Measurements from ENCODE around the gene SMIM38. TPM values are rescaled to one million over a fixed set of nuclear protein-coding genes. Genes with fewer than 3 reads are reported as not detected.
A peak's percentile ranks its signal among the peaks of the same experiment; 100 is the strongest.

The SMIM38 gene
- total and polyA plus RNA-seq, 9 of the 15 experiments (the other 6 are each of a cell fraction or from before 2014, with no cell fraction given) = 0.07 to 1.2 (median 0.21) TPM; not detected in 2

DNA sequence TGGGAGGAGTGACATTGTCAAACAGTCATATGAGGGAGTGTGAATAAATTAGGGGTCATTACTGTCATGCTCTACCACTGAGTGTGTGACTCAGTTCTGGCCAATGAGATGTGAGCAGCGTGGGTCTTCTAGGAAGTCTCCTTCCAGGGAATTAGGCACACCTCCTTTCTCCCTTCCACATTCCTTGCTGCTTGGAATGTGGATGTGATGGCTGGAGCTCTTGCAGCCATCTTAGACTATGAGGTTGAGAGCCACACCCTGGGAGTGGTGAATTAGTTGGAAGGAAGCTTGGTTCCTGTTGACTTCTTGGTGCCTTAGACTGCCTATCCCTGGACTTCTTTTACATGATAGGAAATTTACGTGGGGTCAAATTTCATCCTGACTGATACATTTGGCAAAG, 36.5 kb upstream of the SMIM38 start (continued):
- TF ChIP-seq, protein P1, sequence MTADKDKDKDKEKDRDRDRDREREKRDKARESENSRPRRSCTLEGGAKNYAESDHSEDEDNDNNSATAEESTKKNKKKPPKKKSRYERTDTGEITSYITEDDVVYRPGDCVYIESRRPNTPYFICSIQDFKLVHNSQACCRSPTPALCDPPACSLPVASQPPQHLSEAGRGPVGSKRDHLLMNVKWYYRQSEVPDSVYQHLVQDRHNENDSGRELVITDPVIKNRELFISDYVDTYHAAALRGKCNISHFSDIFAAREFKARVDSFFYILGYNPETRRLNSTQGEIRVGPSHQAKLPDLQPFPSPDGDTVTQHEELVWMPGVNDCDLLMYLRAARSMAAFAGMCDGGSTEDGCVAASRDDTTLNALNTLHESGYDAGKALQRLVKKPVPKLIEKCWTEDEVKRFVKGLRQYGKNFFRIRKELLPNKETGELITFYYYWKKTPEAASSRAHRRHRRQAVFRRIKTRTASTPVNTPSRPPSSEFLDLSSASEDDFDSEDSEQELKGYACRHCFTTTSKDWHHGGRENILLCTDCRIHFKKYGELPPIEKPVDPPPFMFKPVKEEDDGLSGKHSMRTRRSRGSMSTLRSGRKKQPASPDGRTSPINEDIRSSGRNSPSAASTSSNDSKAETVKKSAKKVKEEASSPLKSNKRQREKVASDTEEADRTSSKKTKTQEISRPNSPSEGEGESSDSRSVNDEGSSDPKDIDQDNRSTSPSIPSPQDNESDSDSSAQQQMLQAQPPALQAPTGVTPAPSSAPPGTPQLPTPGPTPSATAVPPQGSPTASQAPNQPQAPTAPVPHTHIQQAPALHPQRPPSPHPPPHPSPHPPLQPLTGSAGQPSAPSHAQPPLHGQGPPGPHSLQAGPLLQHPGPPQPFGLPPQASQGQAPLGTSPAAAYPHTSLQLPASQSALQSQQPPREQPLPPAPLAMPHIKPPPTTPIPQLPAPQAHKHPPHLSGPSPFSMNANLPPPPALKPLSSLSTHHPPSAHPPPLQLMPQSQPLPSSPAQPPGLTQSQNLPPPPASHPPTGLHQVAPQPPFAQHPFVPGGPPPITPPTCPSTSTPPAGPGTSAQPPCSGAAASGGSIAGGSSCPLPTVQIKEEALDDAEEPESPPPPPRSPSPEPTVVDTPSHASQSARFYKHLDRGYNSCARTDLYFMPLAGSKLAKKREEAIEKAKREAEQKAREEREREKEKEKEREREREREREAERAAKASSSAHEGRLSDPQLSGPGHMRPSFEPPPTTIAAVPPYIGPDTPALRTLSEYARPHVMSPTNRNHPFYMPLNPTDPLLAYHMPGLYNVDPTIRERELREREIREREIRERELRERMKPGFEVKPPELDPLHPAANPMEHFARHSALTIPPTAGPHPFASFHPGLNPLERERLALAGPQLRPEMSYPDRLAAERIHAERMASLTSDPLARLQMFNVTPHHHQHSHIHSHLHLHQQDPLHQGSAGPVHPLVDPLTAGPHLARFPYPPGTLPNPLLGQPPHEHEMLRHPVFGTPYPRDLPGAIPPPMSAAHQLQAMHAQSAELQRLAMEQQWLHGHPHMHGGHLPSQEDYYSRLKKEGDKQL (CRISPR knock-in tag; IDR thresholded peaks at IDR 0.05; ENCODE audit: borderline replicate concordance) = no peak
- peak; percentile 44 to 67; a peak in 3 of 4 replicates for TF ChIP-seq KDM1A (IDR thresholded peaks at IDR 0.05)
- TF ChIP-seq, protein P2, sequence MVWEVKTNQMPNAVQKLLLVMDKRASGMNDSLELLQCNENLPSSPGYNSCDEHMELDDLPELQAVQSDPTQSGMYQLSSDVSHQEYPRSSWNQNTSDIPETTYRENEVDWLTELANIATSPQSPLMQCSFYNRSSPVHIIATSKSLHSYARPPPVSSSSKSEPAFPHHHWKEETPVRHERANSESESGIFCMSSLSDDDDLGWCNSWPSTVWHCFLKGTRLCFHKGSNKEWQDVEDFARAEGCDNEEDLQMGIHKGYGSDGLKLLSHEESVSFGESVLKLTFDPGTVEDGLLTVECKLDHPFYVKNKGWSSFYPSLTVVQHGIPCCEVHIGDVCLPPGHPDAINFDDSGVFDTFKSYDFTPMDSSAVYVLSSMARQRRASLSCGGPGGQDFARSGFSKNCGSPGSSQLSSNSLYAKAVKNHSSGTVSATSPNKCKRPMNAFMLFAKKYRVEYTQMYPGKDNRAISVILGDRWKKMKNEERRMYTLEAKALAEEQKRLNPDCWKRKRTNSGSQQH (CRISPR knock-in tag; IDR thresholded peaks at IDR 0.05) = no peak
- TF ChIP-seq ADNP (tag; IDR thresholded peaks at IDR 0.05) = 0 out of 2 replicates have a peak, but pooled peaks have one; percentile 40
